ENCODE data around the gene GRIN2B.

The GRIN2B gene

GRCh38 chr12:13981296-13981962 is at the start of gene GRIN2B:
TSS of gene GRIN2B (minus strand) at chr12:13981602. CDS start at chr12:13866208, 115,394 bp downstream.
- FAIRE-seq (no peak), DNase-seq (ENCODE audit: insufficient read length, low spot score) (no peak)

- no peak for DNase-seq (ENCODE audit: insufficient read length, low spot score)
- no peak for FAIRE-seq
Observed at GRCh38 chr12:14026537-14026936, 45.1 kb upstream of the GRIN2B start.

GRCh38 chr12:14024591-14024990 is 43.2 kb upstream of the GRIN2B start:
- FAIRE-seq: no peak
- no peak for DNase-seq (ENCODE audit: insufficient read length, low spot score)

GRCh38 chr12:14018080-14018479 is 36.7 kb upstream of the GRIN2B start:
- DNase-seq (ENCODE audit: insufficient read length, low spot score): no peak
- FAIRE-seq: no peak

- no peak for FAIRE-seq
Observed at GRCh38 chr12:14010989-14011388, 29.6 kb upstream of the GRIN2B start.

GRCh38 chr12:14007639-14008038 is 26.2 kb upstream of the GRIN2B start:
- no peak for FAIRE-seq

More at GRCh38 chr12:14010989-14011388, 29.6 kb upstream of the GRIN2B start:
- no peak for DNase-seq (ENCODE audit: insufficient read length, low spot score)

GRCh38 chr12:13992585-13992984 is 11.2 kb upstream of the GRIN2B start:
- FAIRE-seq (no peak), DNase-seq (ENCODE audit: insufficient read length, low spot score) (no peak)

More at GRCh38 chr12:14007639-14008038, 26.2 kb upstream of the GRIN2B start:
- no peak for DNase-seq (ENCODE audit: insufficient read length, low spot score)

GRCh38 chr12:13992106-13992505 is 10.7 kb upstream of the GRIN2B start:
- no peak for DNase-seq (ENCODE audit: insufficient read length, low spot score)
- no peak for FAIRE-seq

GRCh38 chr12:13986031-13986430 is 4.6 kb upstream of the GRIN2B start:
- FAIRE-seq: no peak

GRCh38 chr12:13981990-13982389 is 588 bp upstream of the GRIN2B start:
- FAIRE-seq: no peak
- no peak for DNase-seq (ENCODE audit: insufficient read length, low spot score)

More at GRCh38 chr12:13986031-13986430, 4.6 kb upstream of the GRIN2B start:
- DNase-seq (ENCODE audit: insufficient read length, low spot score): no peak

GRCh38 chr12:13980538-13981295 is 685 bp downstream of the GRIN2B start:
- DNase-seq (ENCODE audit: insufficient read length, low spot score): no peak
- FAIRE-seq: no peak

- no peak for DNase-seq (ENCODE audit: insufficient read length, low spot score)
- no peak for FAIRE-seq
Observed at GRCh38 chr12:13979772-13980378, 1.5 kb downstream of the GRIN2B start.

- FAIRE-seq: no peak
- no peak for DNase-seq (ENCODE audit: insufficient read length, low spot score)
Observed at GRCh38 chr12:13978876-13979275, 2.5 kb downstream of the GRIN2B start.

- FAIRE-seq (no peak), DNase-seq (ENCODE audit: insufficient read length, low spot score) (no peak)
Observed at GRCh38 chr12:13976880-13977279, 4.5 kb downstream of the GRIN2B start.

- FAIRE-seq (no peak), DNase-seq (ENCODE audit: insufficient read length, low spot score) (no peak)
Observed at GRCh38 chr12:13976028-13976584, 5.3 kb downstream of the GRIN2B start.

GRCh38 chr12:13973996-13974395 is 7.4 kb downstream of the GRIN2B start:
- FAIRE-seq: no peak
- DNase-seq (ENCODE audit: insufficient read length, low spot score): no peak

- no peak for FAIRE-seq
- no peak for DNase-seq (ENCODE audit: insufficient read length, low spot score)
Observed at GRCh38 chr12:13970803-13971202, 10.6 kb downstream of the GRIN2B start.

- no peak for DNase-seq (ENCODE audit: insufficient read length, low spot score)
- no peak for FAIRE-seq
Observed at GRCh38 chr12:13968281-13968680, 13.1 kb downstream of the GRIN2B start.

GRCh38 chr12:13964666-13965065 is 16.7 kb downstream of the GRIN2B start:
- FAIRE-seq: no peak
- DNase-seq (ENCODE audit: insufficient read length, low spot score): no peak

GRCh38 chr12:13962699-13963098 is 18.7 kb downstream of the GRIN2B start:
- no peak for FAIRE-seq
- DNase-seq (ENCODE audit: insufficient read length, low spot score): no peak

GRCh38 chr12:13961971-13962370 is 19.4 kb downstream of the GRIN2B start:
- FAIRE-seq: no peak
- no peak for DNase-seq (ENCODE audit: insufficient read length, low spot score)

Measured in HTR-8/SVneo (cell line).